Stimulated activated CD4-positive, alpha-beta T cell treated with anti-CD3 and anti-CD28 coated beads, Interleukin-15, amount 100 ng/mL, for 48 hours (primary cell): ENCODE measurements around the gene STK11IP.

Experiments
- DNase-seq, 2 donors: peaks; one replicate each; pipeline ENCODE4 v3.0.0-alpha.2; 2020; ENCODE audit warnings: low read depth in 2 of 2

The STK11IP gene

DNA sequence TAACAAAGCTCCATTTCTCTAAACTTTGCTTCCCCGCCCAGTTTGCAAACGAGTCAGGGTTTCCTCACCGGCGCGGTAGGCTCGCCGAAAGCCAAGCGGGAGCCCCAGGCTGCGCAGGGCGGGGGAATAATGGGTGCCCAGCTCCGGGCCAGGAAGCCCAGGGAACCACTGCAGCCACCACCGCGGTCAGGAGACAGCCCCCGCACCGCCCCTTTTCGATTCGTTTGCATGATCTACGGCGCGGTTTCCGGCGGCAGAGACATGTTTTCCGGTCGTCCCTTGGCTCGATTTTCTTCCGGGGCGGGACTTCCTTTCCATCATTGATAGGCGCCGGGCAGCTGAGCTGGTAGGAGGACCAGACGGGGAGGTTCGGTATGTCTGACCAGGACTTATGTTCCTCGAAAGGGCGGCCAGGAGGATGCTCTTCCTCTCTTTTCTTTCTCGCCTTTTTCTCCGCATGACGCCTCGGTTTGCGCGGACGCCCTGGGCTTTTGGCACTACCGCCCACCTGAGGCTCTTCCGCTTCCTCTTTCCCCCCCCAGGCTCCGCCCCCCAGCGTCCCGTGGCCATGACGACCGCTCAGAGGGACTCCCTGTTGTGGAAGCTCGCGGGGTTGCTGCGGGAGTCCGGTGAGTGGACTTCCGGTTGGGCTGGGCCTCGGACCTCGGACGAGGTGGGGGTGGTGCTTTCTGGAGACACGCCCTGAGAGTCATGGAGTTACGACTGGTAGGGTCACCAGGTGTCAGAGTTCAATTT lies at the start of gene STK11IP:
STK11IP (plus strand) TSS at position 306 of the 756 bp plus-strand sequence; CDS start at position 569, 263 bp downstream.
- peak; percentile 82 to 88 for DNase-seq

DNA sequence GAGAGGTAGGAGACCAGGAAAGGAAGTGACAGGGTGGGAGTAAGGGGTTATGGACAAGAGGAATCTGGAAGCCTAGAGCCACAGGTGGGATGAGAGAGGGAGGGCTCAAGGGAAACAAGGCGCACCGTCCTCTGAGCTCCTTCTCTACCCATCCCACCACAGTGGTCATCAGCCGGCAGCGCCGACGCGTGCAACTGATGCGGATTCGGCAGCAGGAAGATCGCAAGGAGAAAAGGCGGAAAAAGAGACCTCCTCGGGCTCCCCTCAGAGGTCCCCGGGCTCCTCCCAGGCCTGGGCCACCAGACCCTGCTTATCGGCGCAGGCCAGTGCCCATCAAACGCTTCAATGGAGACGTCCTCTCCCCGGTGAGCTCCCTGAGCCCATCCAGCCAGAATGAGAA lies 48.7 kb upstream of the STK11IP start:
- DNase-seq = no peak

GRCh38 chr2:219549619-219550018 lies 48.0 kb upstream of the STK11IP start:
- no peak for DNase-seq

- DNase-seq = no peak
These were observed 45.9 kb upstream of the STK11IP start for GRCh38 chr2:219551441-219552381.

- DNase-seq = peak; percentile 56 to 75
These were observed 45.1 kb upstream of the STK11IP start for GRCh38 chr2:219552382-219553167.

GRCh38 chr2:219553168-219553417 lies 44.6 kb upstream of the STK11IP start:
- DNase-seq = no peak

- DNase-seq = no peak
These were observed 44.1 kb upstream of the STK11IP start for GRCh38 chr2:219553463-219553963.

DNA sequence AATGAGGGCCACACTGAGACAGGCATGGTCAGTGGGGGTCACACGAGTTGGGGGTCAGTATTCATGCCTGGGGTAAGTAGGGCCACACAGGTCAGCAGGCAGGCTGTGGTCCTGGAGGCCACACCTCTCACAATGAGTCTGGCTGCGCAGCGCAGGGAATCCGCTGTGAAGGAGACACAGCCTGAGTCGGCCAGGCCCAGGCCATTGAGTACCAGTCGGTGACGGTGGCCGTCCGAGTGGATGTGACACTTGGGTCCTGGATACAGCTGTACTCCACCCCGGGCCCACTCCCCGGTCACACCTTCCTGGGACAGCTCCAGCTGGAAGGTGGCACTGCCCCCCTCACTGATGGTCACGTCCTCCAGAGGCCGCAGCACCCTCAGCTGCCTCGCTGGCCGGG lies 43.3 kb upstream of the STK11IP start:
- no peak for DNase-seq

- DNase-seq = no peak
These were observed 41.7 kb upstream of the STK11IP start for GRCh38 chr2:219555956-219556355.

DNA sequence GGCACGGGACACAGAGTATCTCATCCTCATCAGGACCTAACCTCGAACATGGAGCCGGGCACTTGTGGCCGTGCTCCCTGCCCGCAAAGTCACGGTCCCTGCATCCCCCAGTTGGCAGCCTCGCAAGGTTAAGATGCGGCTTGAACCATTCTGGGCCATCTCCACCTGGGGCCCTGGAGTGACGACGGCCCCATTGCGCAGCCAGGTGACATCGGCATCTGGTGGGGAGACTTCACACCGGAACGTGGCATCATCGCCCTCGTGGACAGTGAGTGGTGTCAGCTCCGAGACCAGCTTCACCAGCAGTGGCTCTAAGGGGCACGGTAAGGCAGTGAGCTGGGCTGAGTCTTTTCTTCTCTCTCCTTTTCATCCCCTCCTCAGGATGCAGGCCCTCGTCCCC lies 41.2 kb upstream of the STK11IP start:
- DNase-seq = no peak

GRCh38 chr2:219557320-219557719 lies 40.3 kb upstream of the STK11IP start:
- DNase-seq = no peak

GRCh38 chr2:219557791-219558785 lies 39.6 kb upstream of the STK11IP start:
- no peak for DNase-seq

- DNase-seq = no peak
These were observed 38.3 kb upstream of the STK11IP start for GRCh38 chr2:219559156-219559915.

DNA sequence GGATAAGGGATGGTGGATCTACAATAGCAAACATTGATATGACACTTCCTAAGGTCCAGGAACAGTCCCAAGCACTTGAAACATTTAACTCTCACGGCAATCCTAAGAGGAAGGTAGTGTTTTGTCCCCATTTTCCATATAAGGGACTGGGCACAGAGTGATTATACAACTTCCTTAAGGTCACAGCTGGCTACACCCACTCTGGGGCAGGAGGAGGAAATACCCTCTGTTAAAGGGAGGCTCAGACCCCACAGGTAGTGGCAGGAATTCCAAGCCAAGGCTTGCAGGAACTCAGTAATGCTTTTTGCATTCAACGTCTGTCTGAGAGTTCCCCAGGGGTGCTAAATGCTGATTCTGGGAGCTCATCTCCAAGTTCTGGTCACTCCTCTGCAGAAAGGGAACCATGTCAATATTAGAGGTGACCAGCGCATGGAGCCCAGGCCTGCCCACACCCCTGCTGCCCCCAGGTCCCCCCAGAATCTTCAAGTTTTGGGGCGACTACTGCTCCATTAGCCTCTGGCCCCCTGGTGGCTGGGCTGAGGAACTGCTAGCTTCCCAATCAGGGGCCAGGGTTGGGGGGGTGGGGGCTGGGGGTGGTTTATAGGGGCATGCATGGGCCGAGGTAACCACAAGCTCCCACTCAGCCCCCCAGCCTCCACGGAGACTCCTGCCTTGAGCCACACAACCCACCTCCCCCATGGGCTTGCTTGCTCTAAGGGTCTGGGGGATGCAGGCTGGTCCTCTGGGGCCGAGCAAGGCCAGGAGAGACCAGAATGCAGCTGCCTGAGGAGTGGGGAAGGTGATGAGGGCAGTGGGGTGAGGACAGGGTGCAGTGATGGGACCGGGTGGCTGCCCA lies 37.4 kb upstream of the STK11IP start:
- DNase-seq = no peak

DNA sequence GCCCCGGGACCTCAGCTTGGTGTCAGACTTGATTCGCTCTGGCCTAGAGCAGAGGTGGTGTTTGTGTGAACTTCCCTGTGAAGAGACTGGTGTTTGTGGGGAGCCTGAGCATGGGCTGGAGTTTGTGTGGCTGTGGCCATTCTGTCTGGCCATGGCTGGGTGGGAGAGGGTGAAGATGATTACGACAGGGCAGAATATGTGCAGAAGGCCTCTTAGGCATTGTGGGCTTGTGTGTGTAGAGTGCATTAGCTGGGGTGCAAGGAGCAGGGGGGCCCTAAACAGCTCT lies 36.8 kb upstream of the STK11IP start:
- no peak for DNase-seq

DNA sequence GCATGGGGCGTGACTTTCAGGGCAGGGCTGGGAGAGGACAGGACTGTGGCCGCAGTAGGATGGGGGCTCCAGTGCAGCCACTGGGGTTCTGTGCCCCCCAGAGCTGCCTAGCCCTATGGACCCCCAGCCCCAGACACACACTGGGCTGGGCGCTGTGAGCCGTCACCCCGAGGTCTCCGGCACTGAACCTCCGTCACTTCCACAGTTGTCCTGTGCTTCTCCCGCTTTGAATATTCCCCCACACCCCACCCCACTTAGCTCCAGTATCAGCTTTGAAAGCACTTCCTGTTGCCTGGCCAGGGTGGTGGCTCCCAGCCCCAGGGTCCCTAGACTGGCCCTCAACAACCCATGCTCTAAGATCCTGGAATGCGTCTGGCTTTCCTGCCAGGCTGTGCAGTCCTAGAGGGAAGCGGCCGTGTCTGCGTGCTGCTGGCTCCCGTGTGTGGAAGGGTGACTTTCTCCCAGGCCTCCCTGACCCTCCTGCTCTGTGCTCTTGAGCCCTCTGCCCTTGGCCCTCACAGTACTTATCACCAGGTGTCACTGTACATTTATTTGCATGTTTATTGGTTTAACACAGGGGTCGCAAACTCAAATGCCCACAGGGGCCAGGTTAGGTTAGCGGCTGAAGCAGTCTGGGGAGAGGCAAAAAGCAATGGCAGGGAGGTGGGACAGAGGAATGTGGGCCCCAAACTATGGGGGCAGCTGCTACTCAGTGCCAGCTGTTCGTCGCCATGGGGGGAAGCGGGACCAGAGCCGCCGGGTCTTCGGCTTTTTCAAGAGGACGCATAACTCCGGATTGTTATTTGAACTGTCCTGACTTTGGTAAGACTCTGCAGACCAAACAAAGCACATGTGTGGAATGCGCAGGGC lies 36.2 kb upstream of the STK11IP start:
- DNase-seq = no peak

- no peak for DNase-seq
These were observed 35.3 kb upstream of the STK11IP start for GRCh38 chr2:219562049-219563020.
